IPS DF 4.7 (cell line): ENCODE results near the gene SEC16B.

Experiments
- DNase-seq: peaks from one replicate; pipeline ENCODE4 v3.0.0-alpha.2; 2013; ENCODE audit warnings: low spot score; ENCODE audit errors: extremely low read depth

SEC16B gene

DNA sequence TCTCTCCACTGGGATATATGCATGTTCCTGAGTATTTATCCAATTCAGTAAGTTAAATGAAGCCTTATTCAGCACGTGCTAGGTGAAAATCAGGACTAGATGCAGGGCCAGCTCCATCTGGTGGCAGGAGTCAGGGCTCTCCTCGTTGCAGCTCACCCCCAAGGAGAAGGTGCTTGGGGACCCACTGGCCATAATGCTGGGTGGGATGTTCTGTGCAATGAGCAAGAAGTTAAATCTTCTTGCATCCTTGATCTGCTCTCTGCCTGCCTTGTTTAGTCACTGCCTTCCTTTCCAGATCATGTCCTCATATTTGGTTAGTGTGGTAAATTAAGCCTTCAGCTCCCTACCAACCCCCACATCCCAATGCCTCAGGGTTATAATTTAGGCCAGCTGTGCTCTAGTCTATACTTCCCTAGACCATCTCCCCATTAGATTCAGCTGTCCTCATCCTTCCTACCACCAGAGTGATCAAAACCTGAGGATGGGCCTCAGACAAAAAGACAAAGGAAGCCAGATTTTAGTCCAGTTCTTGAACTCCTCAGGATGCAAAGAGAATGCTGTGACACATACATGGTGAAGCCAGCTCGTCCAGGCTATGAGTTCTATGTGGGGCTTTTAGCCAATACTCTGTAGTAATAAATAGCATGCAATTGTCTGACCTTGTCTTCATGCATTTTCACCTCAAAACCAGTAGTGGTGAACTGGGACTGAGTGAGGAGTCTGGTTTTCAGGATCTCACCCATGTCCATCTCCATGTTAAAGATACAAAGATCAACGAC, 55.9 kb downstream of the SEC16B start:
- peak; percentile 14 for DNase-seq

GRCh38 chr1:177912991-177913390, 56.9 kb downstream of the SEC16B start:
- no peak for DNase-seq

DNA sequence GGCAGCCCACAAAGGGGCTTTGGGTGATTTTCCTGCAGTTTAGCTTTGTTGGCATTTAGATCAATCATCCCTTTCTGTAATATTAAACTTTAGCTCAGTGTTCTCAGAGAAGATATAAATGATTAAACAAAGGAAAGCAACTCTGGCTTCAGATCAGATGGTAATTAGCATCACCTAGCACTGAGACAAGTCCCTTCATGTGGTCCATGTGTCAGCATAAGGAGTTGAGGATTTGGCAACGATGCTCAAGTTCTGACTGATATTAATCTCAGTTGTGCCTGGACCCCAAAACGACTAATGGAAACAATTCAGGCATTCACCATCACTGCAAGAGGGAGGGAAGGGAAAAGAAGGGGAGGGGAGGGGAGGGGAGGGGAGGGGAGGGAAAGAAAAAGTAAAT, 60.4 kb downstream of the SEC16B start:
- DNase-seq: no peak

DNA sequence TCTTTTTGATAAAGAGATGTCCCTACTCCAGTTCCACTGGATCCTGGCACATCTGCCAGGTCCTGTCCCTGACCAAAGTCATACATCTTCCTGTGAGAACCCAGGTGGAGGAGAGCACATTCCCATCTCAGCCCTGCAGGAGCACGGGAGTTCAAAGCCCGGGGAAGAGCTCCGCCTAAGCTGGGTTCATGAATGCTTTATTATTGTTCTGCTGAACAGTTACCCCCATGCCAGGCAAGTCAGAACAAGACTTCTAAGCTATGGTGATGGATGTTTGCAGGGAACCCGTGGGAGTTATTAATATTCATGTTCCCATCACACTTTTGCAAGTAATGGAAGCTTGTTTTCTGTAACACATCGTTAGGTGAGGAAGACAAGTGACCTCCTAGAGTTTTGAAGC, 62.9 kb downstream of the SEC16B start:
- DNase-seq: no peak

GRCh38 chr1:177905686-177906085, 64.2 kb downstream of the SEC16B start:
- DNase-seq: no peak

DNA sequence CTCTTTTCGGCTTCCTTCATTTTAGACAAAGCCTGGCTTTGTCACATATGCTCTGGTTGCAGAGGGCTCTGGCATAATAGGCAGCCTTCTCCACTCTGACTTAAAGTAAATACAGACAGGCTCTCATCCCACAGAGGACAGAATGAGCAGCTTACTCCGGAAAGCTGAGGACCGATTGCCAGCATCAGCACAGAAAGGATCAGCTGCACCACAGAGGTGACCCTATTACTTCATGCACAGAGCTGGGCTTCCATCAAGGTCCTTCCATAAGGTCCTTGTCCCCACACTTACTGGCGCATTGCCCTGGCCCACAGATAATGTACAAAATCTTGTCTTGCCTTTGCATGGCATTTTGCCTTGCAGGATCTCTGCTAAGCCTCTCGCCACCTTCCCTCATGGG, 67.6 kb downstream of the SEC16B start:
- DNase-seq: no peak

GRCh38 chr1:177897998-177898654, 71.7 kb downstream of the SEC16B start:
- DNase-seq: no peak

- no peak for DNase-seq
Observed at GRCh38 chr1:177897281-177897997, 72.4 kb downstream of the SEC16B start.
